Measurements from ENCODE around the gene MSLN.

GRCh38 chr16:720447-720989, 40.0 kb upstream of the MSLN start:
- TF ChIP-seq POLR2AphosphoS5 (IDR thresholded peaks at IDR 0.05; ENCODE audit: borderline replicate concordance, low read depth, low read length) (0 out of 2 replicates have a peak, but pooled peaks have one; percentile 2), EZH2 (IDR thresholded peaks at IDR 0.05) (no peak)
